Measurements from ENCODE around the gene KCTD3.

The KCTD3 gene

DNA sequence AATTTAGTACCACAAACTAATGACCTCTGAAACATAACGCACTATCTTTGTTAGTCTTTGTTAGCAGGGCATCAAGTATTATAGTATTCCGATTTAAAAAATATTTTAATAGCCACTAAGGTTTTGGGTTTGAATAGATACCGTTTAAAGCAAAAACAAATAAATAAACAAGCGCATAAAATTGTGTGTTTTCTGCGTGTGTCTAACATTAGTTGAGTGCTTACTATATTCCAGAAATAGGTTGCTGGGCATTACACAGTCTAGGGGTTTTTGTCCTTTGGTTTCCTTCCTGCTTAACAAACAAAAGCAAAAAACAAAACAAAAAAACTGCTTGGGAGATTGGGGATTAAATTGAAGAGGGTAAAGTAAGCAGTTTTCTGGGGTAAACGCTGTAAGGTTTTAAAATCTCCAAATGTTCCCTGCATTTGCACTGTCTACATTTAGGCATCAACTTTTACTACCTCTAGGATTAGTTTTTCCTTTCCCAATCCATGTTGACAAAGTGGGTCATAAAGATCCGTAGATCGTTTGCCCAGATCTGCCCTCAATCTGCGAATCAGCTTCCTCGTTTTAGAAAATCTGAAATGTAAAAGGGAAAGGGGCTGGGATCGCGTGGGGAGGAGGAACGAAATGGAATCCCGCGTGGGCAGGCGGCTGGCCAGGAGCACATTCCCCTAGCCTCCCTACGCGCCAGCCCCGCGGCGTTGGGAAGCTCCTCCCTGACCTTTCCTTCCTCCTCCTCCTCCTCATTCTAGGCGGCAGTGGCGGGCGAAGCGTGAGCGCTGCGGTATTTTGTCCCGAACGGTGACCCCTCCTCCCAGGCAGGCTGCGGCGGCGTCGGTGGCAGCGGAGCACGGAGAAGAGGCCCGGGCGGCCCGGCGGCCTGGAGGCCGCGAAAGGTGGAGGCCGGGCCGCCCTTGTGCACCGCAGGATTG lies at the start of gene KCTD3:
KCTD3 (plus strand) TSS at position 749 of the 935 bp plus-strand sequence. CDS start 382 bp downstream, outside the sequence.
- no peak for DNase-seq (ENCODE audit: low read depth, low spot score)

DNA sequence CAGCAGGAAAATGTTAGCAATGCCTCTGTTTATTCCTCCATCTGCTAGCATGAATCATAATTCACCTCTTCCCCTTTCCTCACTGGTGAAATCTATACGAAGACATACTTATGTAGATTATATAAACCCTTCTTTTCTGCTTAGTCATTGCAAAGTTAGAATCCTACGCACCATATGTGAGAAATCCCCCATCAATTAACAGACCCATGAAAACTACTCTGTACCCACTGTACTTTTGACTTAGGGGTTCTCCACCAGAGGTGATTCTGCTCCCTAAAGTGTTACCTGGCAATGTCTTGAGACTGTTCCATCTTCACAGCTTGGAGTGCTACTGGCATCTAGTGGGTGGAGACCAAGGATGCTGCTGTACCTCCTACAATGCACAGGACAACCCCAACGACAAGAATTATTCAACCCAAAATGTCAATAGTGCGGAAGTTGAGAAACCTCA lies 49.6 kb upstream of the KCTD3 start:
- DNase-seq (ENCODE audit: low read depth, low spot score) = no peak

GRCh38 chr1:215518594-215518993 lies 48.5 kb upstream of the KCTD3 start:
- DNase-seq (ENCODE audit: low read depth, low spot score) = no peak

DNA sequence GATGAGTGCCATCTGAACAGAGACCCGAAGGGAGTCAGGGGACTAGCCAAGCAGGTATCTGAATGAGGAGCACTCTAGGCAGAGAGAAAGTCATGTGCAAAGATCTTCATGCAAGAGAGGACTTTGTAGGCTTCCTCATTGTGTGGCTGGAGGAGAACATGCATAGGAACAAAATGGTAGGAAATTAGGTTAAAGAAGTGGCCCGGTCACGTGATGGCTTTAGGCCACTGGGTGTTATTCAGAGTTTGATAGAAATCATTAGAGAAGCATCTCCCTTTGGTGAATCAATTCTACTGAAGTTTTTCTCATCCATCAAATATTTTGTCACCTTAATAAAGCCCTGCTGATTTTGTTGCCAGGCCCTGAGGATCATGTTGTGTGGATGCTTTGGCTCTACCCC lies 45.8 kb upstream of the KCTD3 start:
- no peak for DNase-seq (ENCODE audit: low read depth, low spot score)

DNA sequence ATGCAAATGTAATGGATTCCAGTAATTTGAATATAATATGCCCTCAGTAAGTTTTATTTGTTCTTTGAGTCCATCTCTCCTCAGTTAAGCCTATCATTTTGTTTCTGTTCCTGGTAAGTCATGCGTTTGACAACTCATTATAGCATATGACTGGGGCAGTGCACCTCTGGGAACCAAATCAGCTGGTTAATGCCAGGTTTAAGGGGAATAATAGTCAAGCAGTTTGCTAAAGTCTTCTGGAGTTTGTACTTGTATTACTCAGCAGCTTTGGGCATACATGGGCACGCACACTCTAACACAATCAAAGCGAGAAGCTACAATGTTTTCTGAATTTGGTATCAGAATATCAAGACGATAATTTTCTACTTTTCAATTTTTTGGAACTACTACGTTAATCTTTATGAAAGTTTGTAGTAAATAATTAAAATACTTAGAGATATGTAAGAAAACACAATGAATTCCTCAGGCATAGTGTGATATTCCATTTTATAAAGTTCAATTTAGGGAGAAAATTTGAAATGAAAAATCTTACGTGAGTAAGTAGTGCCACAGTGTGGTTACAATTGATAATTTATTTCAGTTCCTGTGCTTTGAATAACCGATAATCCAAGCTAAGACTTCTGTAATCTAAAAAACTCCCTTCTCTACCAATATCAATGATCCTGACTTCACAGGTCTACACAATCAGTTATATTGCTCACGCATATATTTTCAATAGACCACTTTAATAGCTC lies 43.8 kb upstream of the KCTD3 start:
- no peak for DNase-seq (ENCODE audit: low read depth, low spot score)

DNA sequence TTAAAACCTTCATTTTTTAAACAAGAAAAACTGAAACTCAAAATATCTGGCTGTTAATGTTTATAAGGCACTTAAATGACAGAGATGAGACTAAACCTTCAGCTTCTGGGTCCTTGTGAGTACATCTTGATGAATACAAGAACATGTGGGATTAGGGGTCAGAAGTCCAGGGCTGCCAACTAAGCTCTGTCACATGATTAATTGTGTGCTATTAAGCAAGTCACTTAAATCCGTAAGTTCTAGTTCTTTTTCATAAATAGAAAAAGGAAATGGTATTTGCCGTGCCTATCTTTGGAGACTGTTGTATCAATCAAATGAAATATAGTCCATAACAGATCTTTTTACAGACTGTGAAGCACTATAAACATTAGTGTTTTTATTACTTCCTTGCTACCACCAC lies 43.2 kb upstream of the KCTD3 start:
- no peak for DNase-seq (ENCODE audit: low read depth, low spot score)

DNA sequence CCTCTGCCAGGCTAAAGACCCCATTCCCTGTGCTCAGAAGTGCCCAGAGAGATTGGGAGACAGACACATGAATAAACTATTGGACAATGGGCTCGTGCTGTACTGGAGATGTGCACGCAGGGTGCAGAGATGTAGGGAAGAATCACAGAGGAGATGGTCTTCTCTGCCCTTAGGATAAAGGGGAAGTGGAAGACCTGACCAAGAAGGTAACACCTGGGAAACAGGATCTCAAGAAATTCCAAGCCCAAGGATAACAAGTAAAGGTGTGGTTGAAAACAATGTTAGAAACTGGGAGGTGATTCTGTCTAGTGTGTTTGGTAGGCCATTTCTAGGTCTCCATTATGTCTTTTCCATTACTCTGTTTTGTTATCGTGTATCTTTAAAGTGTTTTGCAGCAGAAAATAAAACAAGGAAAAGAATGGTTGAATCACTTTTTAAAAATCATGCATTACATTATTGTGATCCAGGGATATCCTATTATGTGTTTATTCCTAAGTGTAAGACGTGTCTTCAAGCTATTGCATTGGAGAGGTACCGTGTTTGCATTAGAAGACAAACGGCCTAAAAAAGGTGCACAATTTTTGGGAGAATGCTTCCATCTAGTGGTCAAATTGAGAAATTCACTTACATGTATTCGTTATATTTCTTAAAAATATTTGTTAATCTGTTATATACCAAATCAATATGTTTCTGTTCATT lies 40.8 kb upstream of the KCTD3 start:
- DNase-seq (ENCODE audit: low read depth, low spot score) = no peak

DNA sequence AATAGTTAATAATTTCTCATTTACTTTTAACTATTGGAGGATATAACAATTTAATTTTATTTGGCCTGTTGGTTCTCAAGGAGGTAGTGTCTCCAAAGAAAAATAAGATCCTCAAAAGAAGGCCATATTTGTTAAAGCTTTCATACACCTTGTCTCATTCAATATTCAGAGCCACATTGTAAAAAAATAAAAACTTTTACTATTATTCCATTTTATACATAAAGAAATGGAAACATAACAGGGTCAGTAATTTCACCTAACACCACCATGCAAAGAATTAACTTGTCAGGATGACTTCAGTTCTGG lies 40.3 kb upstream of the KCTD3 start:
- no peak for DNase-seq (ENCODE audit: low read depth, low spot score)

GRCh38 chr1:215529111-215529510 lies 38.0 kb upstream of the KCTD3 start:
- no peak for DNase-seq (ENCODE audit: low read depth, low spot score)

DNA sequence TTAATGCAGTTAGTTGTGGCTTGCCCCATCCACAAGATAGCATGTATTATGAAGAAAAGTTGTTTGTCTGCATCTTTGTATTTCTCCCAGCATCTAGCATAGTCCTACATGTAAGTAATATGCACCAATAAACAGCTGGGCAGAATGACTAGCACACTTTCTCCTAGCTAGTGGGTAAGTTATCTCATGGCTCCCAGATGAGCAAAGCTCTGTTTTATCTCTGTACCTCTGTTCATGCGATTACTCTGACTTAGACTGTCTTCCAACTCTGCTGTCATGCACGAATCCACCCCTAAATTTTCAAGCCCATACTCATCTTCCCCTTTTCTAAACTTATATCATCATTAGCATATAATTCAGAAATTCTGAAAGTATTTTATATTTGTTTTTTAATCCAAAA lies 37.5 kb upstream of the KCTD3 start:
- no peak for DNase-seq (ENCODE audit: low read depth, low spot score)

GRCh38 chr1:215530401-215530984 lies 36.6 kb upstream of the KCTD3 start:
- no peak for DNase-seq (ENCODE audit: low read depth, low spot score)

DNA sequence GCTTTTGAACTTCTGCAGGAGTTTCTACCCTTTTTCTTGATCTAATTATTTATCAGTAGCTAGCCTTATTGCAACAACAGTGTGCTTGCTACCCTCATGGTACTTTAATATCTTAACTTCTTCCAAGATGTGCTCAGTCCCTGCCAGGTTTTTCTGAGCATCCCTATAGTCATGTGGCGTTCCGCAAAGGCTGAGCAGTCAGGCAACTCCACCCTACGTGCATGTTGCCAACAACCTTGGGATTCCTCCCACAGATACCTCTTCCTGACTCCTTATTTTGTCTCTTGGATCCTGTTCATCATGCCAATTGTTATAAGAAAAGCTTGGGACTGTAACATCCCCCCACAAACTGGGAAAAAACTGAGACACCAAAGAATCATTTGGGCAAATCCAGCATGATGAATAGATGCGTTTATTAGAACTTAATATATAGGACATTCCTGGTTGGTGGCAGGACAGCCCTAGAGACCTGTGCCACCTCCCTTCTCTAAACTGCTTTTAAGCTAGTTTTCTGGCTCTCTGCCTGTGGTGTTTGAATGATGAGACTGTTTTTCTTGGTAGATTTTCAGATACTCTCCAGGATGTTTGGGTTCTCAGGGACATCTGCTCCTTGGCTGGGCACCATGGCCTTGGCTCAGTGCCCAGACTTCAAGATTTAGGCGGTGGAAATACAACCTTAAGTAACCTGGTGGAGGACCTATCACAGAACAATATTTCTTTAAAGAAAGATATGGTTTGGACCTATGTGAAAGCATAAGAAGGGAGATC lies 27.1 kb upstream of the KCTD3 start:
- DNase-seq (ENCODE audit: low read depth, low spot score) = no peak

DNA sequence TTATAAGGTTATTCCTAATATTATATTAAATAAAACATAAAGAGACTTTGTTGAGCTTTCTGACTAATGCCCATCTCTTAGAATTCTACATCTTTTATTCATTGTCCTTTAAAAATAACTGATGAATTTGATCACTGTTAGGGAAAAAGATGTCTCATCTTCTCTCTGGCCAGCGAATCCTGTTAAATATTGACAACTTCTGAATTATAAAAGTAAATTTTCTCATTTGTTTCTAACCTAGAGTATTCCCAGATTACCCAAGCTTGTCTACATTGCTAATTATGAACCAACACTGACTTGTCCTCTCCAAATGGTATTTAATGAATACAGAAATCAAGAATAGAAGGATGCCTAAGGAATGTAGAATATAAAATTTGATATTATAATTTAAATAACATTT lies 24.8 kb upstream of the KCTD3 start:
- DNase-seq (ENCODE audit: low read depth, low spot score) = no peak

DNA sequence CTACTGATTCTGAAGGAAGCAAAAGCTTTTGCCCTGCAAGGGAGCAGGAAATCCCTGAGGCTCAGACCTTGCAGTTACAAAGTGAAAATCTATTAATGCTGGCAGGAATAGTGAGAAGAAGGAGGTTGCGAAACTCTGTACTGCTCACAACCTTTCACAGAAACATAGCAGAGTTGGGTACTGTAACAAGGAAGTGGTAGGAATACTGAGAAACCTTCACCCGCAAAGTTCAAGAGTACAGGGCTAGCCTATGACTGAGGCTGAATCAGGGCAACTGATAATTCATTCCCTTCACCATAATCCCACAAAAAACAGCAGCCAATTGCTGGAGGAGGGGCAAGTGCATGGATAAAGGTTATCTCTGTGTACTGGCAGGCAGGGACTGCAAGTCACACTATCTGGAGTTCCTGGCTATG lies 23.9 kb upstream of the KCTD3 start:
- no peak for DNase-seq (ENCODE audit: low read depth, low spot score)

GRCh38 chr1:215543806-215544205 lies 23.3 kb upstream of the KCTD3 start:
- no peak for DNase-seq (ENCODE audit: low read depth, low spot score)

GRCh38 chr1:215544566-215544965 lies 22.5 kb upstream of the KCTD3 start:
- DNase-seq (ENCODE audit: low read depth, low spot score) = no peak

DNA sequence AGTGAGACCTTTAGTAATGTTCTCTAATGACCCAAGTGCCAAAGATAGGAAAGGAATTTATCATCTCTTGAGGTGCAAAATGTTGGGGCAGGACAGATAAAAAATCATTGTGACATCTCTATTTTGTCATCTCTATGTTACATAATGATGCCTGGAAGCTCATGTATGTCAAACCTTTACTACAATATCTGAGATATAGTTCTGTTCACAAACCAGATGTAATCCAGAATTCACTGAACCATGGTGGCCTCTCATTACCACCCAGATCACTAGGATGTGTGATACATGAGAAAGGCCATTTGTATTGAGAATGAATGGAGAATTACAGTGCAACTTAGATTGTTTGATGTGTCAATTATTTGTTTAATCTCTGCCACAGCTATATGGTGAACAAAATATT lies 22.0 kb upstream of the KCTD3 start:
- no peak for DNase-seq (ENCODE audit: low read depth, low spot score)

GRCh38 chr1:215547011-215547410 lies 20.1 kb upstream of the KCTD3 start:
- DNase-seq (ENCODE audit: low read depth, low spot score) = no peak

DNA sequence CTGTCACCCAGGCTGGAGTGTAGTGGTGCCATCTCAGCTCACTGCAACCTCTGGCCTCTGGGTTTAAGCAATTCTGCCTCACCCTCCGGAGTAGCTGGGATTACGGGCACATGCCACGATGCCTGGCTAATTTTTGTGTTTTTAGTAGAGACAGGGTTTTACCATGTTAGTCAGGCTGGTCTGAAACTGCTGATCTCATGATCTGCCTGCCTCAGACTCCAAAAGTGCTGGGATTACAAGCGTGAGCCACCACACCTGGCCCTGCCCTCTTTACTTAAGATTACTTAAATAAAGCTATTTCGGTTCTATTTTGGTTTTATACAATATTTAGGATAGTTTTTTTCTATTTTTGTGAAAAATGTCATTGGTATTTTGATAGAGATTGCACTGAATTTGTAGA lies 15.3 kb upstream of the KCTD3 start:
- no peak for DNase-seq (ENCODE audit: low read depth, low spot score)

DNA sequence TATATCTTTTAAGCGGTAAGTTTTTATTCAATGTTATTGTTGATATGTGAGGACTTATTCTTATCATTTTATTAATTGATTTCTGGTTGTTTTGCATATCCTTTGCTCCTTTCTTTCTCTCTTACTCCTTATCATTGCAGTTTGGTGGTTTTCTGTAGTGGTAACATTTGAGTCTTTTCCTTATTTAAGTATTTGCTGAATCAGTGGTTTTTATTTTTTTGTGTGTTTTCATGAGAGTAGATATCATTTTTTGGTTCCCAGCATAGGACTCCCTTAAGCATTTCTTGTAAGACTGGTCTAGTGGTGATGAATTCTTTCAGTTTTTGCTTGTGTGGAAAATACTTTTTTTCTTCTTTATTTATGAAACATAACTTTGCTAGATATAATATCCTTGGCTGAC lies 12.2 kb upstream of the KCTD3 start:
- DNase-seq (ENCODE audit: low read depth, low spot score) = no peak

GRCh38 chr1:215555531-215555930 lies 11.6 kb upstream of the KCTD3 start:
- no peak for DNase-seq (ENCODE audit: low read depth, low spot score)

Measured in activated naive CD8-positive, alpha-beta T cell treated with anti-CD3 and anti-CD28 coated beads, Interleukin-2, amount 50 U/mL, for 16 hours (primary cell).